Astrocyte (in vitro differentiated cells and primary cell): ENCODE measurements around the gene PLXNB2. TPM values are rescaled to one million over a fixed set of nuclear protein-coding genes. Genes with fewer than 3 reads are reported as not detected.

ENCODE experiments used
- DNase-seq: peaks from one replicate; pipeline ENCODE4 v3.0.0-alpha.2; 2010; ENCODE audit warnings: low read depth
- FAIRE-seq: peaks from 2 replicates; lab custom pipeline; 2011; peaks lifted over from hg19 to GRCh38; lab: Jason Lieb, UNC
- H2AFZ ChIP-seq: 2 replicates; pipeline ENCODE4 v1.6.0; 2012; ENCODE audit warnings: low read depth, low read length, inconsistent platforms
- H3K27ac ChIP-seq: 2 replicates; pipeline ENCODE4 v1.5.1; 2011; ENCODE audit warnings: low read depth, low read length, inconsistent platforms
- H3K27me3 ChIP-seq: 2 replicates; pipeline ENCODE4 v1.6.0; 2011; ENCODE audit warnings: low read length, inconsistent platforms; ENCODE audit not compliant: insufficient read depth
- H3K36me3 ChIP-seq: 2 replicates; pipeline ENCODE4 v1.5.1; 2011; ENCODE audit warnings: low read length, inconsistent platforms; ENCODE audit not compliant: insufficient read depth
- H3K4me1 ChIP-seq: 2 replicates; pipeline ENCODE4 v1.5.1; 2011; ENCODE audit warnings: low read length, inconsistent platforms; ENCODE audit not compliant: insufficient read depth
- H3K4me2 ChIP-seq: 2 replicates; pipeline ENCODE4 v1.6.0; 2012; ENCODE audit warnings: low read length, inconsistent platforms
- H3K4me3 ChIP-seq: 2 replicates; pipeline ENCODE4 v1.5.1; 2011; ENCODE audit warnings: low read depth, mild to moderate bottlenecking, low read length, inconsistent platforms; ENCODE audit not compliant: insufficient read depth
- H3K79me2 ChIP-seq: 2 replicates; pipeline ENCODE4 v1.6.0; 2012; ENCODE audit warnings: mild to moderate bottlenecking, low read length, inconsistent platforms; ENCODE audit not compliant: insufficient read depth
- H3K9ac ChIP-seq: 2 replicates; pipeline ENCODE4 v1.6.0; 2012; ENCODE audit warnings: mild to moderate bottlenecking, low read length, inconsistent platforms
- H3K9me3 ChIP-seq: 2 replicates; pipeline ENCODE4 v1.5.1; 2012; ENCODE audit warnings: low read depth, mild to moderate bottlenecking, low read length, inconsistent platforms; ENCODE audit not compliant: insufficient read depth
- H4K20me1 ChIP-seq: 2 replicates; pipeline ENCODE4 v1.6.0; 2012; ENCODE audit warnings: low read length, inconsistent platforms; ENCODE audit not compliant: insufficient read depth
- H3K27ac Mint-ChIP-seq: one replicate; pipeline ENCODE4 v1.8.0; 2021; ENCODE audit warnings: mild to moderate bottlenecking, mixed read lengths; ENCODE audit not compliant: unreplicated experiment
- H3K27me3 Mint-ChIP-seq: one replicate; pipeline ENCODE4 v1.8.0; 2021; ENCODE audit warnings: low read depth, mixed read lengths; ENCODE audit not compliant: unreplicated experiment
- H3K36me3 Mint-ChIP-seq: one replicate; pipeline ENCODE4 v1.8.0; 2021; ENCODE audit warnings: low read depth, mixed read lengths; ENCODE audit not compliant: unreplicated experiment
- H3K4me1 Mint-ChIP-seq: one replicate; pipeline ENCODE4 v1.8.0; 2021; ENCODE audit warnings: low read depth, mixed read lengths; ENCODE audit not compliant: unreplicated experiment
- H3K4me3 Mint-ChIP-seq: one replicate; pipeline ENCODE4 v1.8.0; 2021; ENCODE audit warnings: mild to moderate bottlenecking, moderate library complexity, mixed read lengths; ENCODE audit not compliant: unreplicated experiment
- H3K9me3 Mint-ChIP-seq: one replicate; pipeline ENCODE4 v1.8.0; 2021; ENCODE audit warnings: mild to moderate bottlenecking, mixed read lengths; ENCODE audit not compliant: unreplicated experiment
- EZH2 ChIP-seq: IDR thresholded peaks from 2 replicates; pipeline ENCODE4 v1.6.1; 2012; ENCODE audit warnings: mild to moderate bottlenecking, low read length, inconsistent platforms; ENCODE audit not compliant: insufficient read depth
- total RNA-seq: library from RNA; stranded (reverse); gene quantifications from 2 replicates; pipeline ENCODE4 v1.2.1, GENCODE V29; 2021
- TF ChIP-seq, protein P1 (sequence below): IDR thresholded peaks from 2 replicates; pipeline ENCODE4 v1.5.1; 2011; ENCODE audit warnings: low read depth, mild to moderate bottlenecking, inconsistent platforms, low read length, moderate library complexity; ENCODE audit not compliant: insufficient read depth

Gene PLXNB2
- total RNA-seq, 1 donor from 2014 or later, result 327 TPM

DNA sequence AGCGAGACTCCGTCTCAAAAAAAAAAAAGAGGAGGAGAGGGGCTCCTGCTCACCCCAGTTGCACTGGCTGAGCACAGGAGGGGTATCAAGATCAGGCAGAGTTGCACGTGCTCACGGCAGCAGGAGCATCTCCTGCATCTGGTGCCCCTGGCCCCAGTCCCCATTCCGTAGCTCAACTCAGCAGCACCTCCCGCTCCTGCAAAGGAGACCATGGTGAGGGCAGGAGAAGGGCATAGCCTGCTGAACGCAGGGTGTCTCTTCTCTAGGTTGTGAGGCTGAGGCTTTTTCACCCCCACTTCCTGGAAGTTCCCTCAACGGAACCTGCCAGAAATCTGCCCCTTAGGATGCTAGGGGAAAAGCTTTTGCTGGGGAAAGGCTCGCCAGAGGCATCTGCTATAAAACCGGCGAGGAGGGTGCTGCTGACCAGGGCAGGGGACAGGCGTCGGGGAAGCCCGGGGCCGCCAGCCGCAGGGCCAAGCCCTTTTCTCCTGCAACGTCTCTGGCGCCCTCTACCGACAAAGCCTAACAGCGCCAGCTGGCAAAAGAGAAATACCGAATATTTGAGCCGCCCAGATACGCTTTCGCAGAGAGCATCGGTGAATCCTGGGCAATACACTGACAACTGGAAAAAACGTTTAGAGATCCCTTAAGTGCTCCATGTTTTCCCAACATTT is 34.7 kb upstream of the PLXNB2 start:
- Mint-ChIP-seq H3K27me3 (no peaks in the 10 kb centered on the region), H3K9me3 (no peaks in the 10 kb centered on the region), H3K36me3 (no peaks in the 10 kb centered on the region), H3K4me1 (no peaks in the 10 kb centered on the region), H3K4me3 (peak overlapping the region; percentile 90), H3K27ac (peak overlapping the region; percentile 78)
- DNase-seq, result peak; percentile 60
- no peaks in the 10 kb centered on the region for H3K36me3 ChIP-seq
- H3K4me3 ChIP-seq, result peak overlapping the region; percentile 76
- peaks cover 35% of the 10 kb centered on the region for H4K20me1 ChIP-seq
- H3K4me2 ChIP-seq, result peak overlapping the region; percentile 100
- peak overlapping the region; percentile 39 for H3K27ac ChIP-seq
- peaks cover 11% of the 10 kb centered on the region for H3K9me3 ChIP-seq
- H3K4me1 ChIP-seq, result peaks cover 6% of the 10 kb centered on the region
- no peaks in the 10 kb centered on the region for H3K27me3 ChIP-seq
- no peak for FAIRE-seq
- H2AFZ ChIP-seq, result peak overlapping the region; percentile 86
- H3K9ac ChIP-seq, result peak overlapping the region; percentile 94
- peaks cover 17% of the 10 kb centered on the region for H3K79me2 ChIP-seq
- TF ChIP-seq, protein P1, sequence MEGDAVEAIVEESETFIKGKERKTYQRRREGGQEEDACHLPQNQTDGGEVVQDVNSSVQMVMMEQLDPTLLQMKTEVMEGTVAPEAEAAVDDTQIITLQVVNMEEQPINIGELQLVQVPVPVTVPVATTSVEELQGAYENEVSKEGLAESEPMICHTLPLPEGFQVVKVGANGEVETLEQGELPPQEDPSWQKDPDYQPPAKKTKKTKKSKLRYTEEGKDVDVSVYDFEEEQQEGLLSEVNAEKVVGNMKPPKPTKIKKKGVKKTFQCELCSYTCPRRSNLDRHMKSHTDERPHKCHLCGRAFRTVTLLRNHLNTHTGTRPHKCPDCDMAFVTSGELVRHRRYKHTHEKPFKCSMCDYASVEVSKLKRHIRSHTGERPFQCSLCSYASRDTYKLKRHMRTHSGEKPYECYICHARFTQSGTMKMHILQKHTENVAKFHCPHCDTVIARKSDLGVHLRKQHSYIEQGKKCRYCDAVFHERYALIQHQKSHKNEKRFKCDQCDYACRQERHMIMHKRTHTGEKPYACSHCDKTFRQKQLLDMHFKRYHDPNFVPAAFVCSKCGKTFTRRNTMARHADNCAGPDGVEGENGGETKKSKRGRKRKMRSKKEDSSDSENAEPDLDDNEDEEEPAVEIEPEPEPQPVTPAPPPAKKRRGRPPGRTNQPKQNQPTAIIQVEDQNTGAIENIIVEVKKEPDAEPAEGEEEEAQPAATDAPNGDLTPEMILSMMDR, result peak; percentile 97
- TF ChIP-seq EZH2, result no peak

DNA sequence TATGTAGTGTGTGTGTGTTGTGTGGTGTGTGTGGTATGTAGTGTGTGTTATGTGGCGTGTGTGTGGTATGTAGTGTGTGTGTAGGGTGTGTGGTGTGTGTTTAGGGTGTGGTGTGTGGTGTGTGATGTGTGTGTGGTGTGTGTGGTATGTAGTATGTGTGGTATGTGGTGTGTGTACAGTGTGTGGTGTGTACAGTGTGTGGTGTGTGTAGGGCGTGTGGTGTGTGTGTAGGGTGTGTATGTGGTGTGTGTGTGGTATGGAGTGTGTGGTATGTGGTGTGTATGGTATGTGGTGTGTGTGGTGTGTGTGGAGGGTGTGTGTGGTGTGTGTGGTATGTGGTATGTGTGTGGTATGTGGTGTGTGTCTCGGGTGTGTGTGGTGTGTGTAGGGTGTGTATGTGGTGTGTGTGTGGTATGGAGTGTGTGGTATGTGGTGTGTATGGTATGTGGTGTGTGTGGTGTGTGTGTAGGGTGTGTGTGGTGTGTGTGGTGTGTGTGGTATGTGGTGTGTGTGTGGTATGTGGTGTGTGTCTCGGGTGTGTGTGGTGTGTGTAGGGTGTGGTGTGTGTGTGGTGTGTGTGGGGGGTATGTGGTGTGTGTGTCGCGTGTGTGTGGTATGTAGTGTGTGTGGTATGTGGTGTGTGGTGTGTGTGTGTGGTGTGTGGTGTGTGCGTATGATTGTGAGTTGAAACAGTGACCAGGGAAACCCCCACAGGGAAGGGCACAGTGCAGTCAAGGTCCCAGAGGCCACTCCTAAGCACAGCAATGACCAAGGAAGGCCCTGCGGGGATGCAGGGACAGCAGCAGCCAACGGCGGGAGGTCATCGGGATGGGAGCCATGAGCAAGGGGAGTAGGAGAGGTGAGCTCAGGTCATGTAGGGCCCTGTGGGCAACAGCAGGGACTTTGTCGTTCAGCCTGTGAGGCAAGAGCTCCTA is 32.8 kb upstream of the PLXNB2 start:
- Histone ChIP-seq H3K36me3 (no peaks in the 10 kb centered on the region), H3K4me1 (peaks cover 6% of the 10 kb centered on the region), H3K27ac (no peak overlapping the region), H2AFZ (no peak overlapping the region), H3K4me3 (no peak overlapping the region), H3K4me2 (no peak overlapping the region), H3K9ac (no peak overlapping the region), H3K79me2 (peaks cover 6% of the 10 kb centered on the region), H4K20me1 (peaks cover 24% of the 10 kb centered on the region), H3K9me3 (peaks cover 11% of the 10 kb centered on the region), H3K27me3 (no peaks in the 10 kb centered on the region)
- Mint-ChIP-seq H3K36me3 (no peaks in the 10 kb centered on the region), H3K4me1 (no peaks in the 10 kb centered on the region), H3K27me3 (no peaks in the 10 kb centered on the region), H3K9me3 (no peaks in the 10 kb centered on the region), H3K27ac (no peak overlapping the region), H3K4me3 (no peak overlapping the region)
- FAIRE-seq (peak; percentile 47), DNase-seq (peak; percentile 44)
- no peak for TF ChIP-seq EZH2
- TF ChIP-seq, protein P1, result no peak
